RWPE1 (cell line): ENCODE measurements around the gene FAM219B.
"Not testable (repeated sequence)": the region's sequence is repeated elsewhere in the genome, so short reads cannot be mapped to it uniquely, and the experiment has no call there.

Experiments
- CTCF ChIA-PET: fragments of 350-600 bp; sonication (Branson Sonifier 250); formaldehyde crosslinking; extraction: SDS; loops from one replicate; lab custom pipeline; 2021; lab: Yijun Ruan, JAX
- POLR2A ChIA-PET: fragments of 400-600 bp; formaldehyde crosslinking; extraction: SDS; loops from one replicate; lab custom pipeline; 2020; ENCODE audit warnings: antibody characterized with exemption; ENCODE audit not compliant: low non-redundant PET; lab: Yijun Ruan, JAX
- DNase-seq: peaks from one replicate; pipeline ENCODE4 v3.0.0; 2012; ENCODE audit warnings: low spot score
- H3K27ac ChIP-seq: fragments of 450-650 bp; 2 replicates; pipeline ENCODE4 v1.5.1; 2017
- TF ChIP-seq, protein P1 (sequence below): fragments of 450-650 bp; conservative IDR thresholded peaks from 2 replicates; pipeline ENCODE4 v1.5.1; 2017; ENCODE audit warnings: low read depth, mild to moderate bottlenecking

FAM219B gene

DNA sequence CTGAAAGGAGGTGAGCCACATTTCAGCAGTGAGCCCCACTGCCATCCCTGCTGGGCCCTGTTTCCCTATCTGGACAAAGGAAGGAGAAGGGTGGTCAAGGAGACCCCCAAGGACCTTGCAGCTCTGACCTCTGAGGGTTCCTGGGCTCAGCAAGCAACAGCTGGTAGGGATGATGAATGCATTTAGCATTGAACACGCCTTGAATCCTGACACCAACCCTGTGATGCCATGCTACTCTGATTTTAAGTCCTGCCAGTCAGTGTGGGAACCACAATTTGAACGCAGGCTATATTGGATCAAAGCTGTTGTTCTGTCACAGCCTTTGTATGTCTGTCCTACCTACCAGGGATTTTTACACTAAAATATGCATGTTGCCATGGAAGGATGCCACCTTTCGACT, 10.3 kb downstream of the FAM219B start:
- CTCF ChIA-PET = interaction anchor here (1.8 kb wide), 1 partner anchor 125 kb away, joined by 6 read pairs; no protein-coding TSS in a partner anchor
- H3K27ac ChIP-seq = peak overlapping the region; percentile 7

GRCh38 chr15:74895830-74896229, 10.8 kb downstream of the FAM219B start:
- H3K27ac ChIP-seq = peak overlapping the region; percentile 7
- no peak for DNase-seq
- ChIA-PET POLR2A (interaction anchor here (0.6 kb wide), 1 partner anchor 101 kb away, joined by 3 read pairs; no protein-coding TSS in a partner anchor), CTCF (no interaction called here)
- TF ChIP-seq, protein P1, sequence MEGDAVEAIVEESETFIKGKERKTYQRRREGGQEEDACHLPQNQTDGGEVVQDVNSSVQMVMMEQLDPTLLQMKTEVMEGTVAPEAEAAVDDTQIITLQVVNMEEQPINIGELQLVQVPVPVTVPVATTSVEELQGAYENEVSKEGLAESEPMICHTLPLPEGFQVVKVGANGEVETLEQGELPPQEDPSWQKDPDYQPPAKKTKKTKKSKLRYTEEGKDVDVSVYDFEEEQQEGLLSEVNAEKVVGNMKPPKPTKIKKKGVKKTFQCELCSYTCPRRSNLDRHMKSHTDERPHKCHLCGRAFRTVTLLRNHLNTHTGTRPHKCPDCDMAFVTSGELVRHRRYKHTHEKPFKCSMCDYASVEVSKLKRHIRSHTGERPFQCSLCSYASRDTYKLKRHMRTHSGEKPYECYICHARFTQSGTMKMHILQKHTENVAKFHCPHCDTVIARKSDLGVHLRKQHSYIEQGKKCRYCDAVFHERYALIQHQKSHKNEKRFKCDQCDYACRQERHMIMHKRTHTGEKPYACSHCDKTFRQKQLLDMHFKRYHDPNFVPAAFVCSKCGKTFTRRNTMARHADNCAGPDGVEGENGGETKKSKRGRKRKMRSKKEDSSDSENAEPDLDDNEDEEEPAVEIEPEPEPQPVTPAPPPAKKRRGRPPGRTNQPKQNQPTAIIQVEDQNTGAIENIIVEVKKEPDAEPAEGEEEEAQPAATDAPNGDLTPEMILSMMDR = no peak

More for the DNA sequence above, 10.3 kb downstream of the FAM219B start:
- POLR2A ChIA-PET = interaction anchor here (0.6 kb wide), 1 partner anchor 102 kb away, joined by 3 read pairs; no protein-coding TSS in a partner anchor
- TF ChIP-seq, protein P1 = no peak
- no peak for DNase-seq

DNA sequence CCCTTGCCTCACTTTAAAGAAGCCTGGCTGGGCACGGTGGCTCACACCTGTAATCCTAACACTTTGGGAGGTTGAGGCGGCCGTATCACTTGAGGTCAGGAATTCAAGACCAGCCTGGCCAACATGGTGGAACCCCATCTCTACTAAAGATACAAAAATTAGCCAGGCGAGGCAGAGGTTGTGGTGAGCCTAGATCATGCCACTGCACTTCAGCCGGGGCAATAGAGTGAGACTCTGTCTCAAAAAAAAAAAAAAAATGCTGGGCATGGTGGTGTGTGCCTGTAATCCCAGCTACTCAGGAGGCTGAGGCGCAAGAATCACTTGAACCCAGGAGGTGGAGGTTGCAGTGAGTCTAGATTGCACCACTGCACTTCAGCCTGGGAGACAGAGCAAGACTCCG, 12.3 kb downstream of the FAM219B start:
- POLR2A ChIA-PET = interaction anchor here (0.7 to 0.8 kb wide), 2 partner anchors 61 to 277 kb away, joined by 4 read pairs; no protein-coding TSS in a partner anchor
- H3K27ac ChIP-seq, DNase-seq: not testable (repeated sequence)
- CTCF ChIA-PET = interaction anchor here (0.7 kb wide), 1 partner anchor 85 kb away, joined by 4 read pairs; no protein-coding TSS in a partner anchor

DNA sequence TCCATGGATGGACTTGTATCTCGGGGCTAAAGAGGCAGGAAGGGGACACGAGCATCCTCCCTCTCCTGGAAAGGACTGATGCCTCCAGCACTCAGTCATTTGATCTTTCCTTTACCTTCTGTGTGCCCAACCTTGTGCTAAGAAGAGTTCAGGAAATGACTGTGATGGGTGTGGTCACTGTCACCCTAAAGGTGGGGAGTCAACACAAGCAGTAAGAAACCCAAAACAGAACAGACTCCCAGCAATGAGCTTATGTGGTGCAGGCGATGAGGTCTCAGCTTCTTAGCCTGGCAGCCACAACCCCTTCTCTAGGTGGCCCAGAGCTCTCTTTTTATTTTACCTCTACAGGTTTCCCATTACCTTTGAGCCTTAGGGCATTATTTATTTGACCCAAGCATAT, 13.0 kb downstream of the FAM219B start:
- ChIA-PET POLR2A (interaction anchor here (0.7 kb wide), 1 partner anchor 434 kb away, joined by 3 read pairs; no protein-coding TSS in a partner anchor), CTCF (no interaction called here)
- H3K27ac ChIP-seq = peak overlapping the region; percentile 42
- no peak for DNase-seq
- TF ChIP-seq, protein P1 = no peak

GRCh38 chr15:74892931-74893330, 13.7 kb downstream of the FAM219B start:
- peak overlapping the region; percentile 42 for H3K27ac ChIP-seq
- TF ChIP-seq, protein P1 = no peak
- ChIA-PET POLR2A (no interaction called here), CTCF (interaction anchor here (1.9 kb wide), 1 partner anchor 9 kb away, joined by 11 read pairs; no protein-coding TSS in a partner anchor)
- DNase-seq = no peak

DNA sequence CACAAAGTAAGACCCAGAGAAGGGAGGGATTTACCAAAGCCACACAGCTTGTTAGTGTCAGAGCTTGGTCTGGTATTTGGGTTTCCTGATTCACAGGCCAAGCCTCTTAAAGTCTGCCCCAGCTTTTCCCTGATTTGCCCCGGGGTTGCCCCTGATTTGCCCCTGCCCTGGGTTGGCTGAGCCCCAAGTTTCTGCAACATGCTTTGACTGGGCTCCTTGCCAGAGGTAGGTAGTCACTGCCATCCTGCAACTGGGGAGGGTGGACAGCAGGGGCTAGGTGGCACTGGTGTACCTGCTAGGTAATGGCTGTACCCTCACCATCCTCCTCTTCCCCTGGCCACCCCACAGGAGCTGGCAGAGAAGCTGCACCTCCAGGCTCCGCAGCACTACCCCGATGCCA, 14.3 kb downstream of the FAM219B start:
- POLR2A ChIA-PET = no interaction called here
- DNase-seq = peak; percentile 57
- CTCF ChIA-PET = interaction anchor here (1.9 kb wide), 1 partner anchor 10 kb away, joined by 11 read pairs; no protein-coding TSS in a partner anchor

DNA sequence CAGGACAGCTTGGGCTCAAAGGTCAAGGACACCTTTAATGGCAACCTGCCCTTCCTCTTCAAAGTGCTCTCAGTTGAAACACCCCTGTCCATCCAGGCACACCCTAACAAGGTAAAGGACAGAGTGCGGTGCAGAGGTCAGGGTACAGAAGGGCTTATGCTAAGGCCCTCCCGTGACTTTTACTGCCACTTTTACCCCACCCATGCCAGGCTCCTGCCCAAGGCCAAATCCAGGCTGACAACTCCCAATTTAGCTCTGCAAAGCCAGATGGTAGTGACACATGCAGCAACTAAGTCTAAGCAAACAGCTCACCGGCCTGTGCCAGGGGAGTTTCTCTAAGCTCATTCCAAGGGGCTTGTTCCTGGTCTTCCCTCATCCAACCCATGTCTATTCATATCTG, 15.2 kb downstream of the FAM219B start:
- DNase-seq = no peak
- ChIA-PET POLR2A (interaction anchor here (0.6 kb wide), 1 partner anchor 19 kb away, joined by 3 read pairs; no protein-coding TSS in a partner anchor), CTCF (interaction anchor here (1.9 kb wide), 1 partner anchor 10 kb away, joined by 11 read pairs; no protein-coding TSS in a partner anchor)
- TF ChIP-seq, protein P1 = no peak
- H3K27ac ChIP-seq = peak overlapping the region; percentile 15; the same call in 1 of the 2 replicates

More for the DNA sequence above, 14.3 kb downstream of the FAM219B start:
- H3K27ac ChIP-seq = peak overlapping the region; percentile 42
- TF ChIP-seq, protein P1 = no peak
